DMS153 treated with DMSO at 0.1 percent for 48 hours (cell line): Measurements from ENCODE around the gene NEMF.
"Not testable (repeated sequence)": the region's sequence is repeated elsewhere in the genome, so short reads cannot be mapped to it uniquely, and the experiment has no call there.

Source experiments
- DNase-seq: peaks from one replicate; lab custom pipeline; 2025; ENCODE audit not compliant: unreplicated experiment; lab: John Stamatoyannopoulos, UW

NEMF gene

GRCh38 chr14:49754570-49755097 is 98.0 kb downstream of the NEMF start:
- DNase-seq = no peak

- not testable (repeated sequence) for DNase-seq
Measured at GRCh38 chr14:49746476-49746875, 106.1 kb downstream of the NEMF start.

- no peak for DNase-seq
Measured at GRCh38 chr14:49745191-49745590, 107.4 kb downstream of the NEMF start.

GRCh38 chr14:49735669-49736068 is 116.9 kb downstream of the NEMF start:
- DNase-seq = not testable (repeated sequence)

GRCh38 chr14:49733836-49734235 is 118.8 kb downstream of the NEMF start:
- DNase-seq = no peak

GRCh38 chr14:49732896-49733295 is 119.7 kb downstream of the NEMF start:
- no peak for DNase-seq
